Fibroblast of mammary gland (primary cell): Measurements from ENCODE around the gene DVL2.

Experiments
- DNase-seq: peaks from one replicate; pipeline ENCODE4 v3.0.0-alpha.2; 2010; ENCODE audit warnings: low read depth
- H3K4me3 ChIP-seq: 2 replicates; pipeline ENCODE4 v1.5.1; 2011; ENCODE audit warnings: low read depth, mild to moderate bottlenecking, low read length, moderate library complexity; ENCODE audit not compliant: control insufficient read depth
- TF ChIP-seq, protein P1 (sequence below): conservative IDR thresholded peaks from 2 replicates; pipeline ENCODE4 v1.5.1; 2011; ENCODE audit warnings: low read depth, low read length, inconsistent platforms; ENCODE audit not compliant: control insufficient read depth, insufficient read depth

DVL2 gene

DNA sequence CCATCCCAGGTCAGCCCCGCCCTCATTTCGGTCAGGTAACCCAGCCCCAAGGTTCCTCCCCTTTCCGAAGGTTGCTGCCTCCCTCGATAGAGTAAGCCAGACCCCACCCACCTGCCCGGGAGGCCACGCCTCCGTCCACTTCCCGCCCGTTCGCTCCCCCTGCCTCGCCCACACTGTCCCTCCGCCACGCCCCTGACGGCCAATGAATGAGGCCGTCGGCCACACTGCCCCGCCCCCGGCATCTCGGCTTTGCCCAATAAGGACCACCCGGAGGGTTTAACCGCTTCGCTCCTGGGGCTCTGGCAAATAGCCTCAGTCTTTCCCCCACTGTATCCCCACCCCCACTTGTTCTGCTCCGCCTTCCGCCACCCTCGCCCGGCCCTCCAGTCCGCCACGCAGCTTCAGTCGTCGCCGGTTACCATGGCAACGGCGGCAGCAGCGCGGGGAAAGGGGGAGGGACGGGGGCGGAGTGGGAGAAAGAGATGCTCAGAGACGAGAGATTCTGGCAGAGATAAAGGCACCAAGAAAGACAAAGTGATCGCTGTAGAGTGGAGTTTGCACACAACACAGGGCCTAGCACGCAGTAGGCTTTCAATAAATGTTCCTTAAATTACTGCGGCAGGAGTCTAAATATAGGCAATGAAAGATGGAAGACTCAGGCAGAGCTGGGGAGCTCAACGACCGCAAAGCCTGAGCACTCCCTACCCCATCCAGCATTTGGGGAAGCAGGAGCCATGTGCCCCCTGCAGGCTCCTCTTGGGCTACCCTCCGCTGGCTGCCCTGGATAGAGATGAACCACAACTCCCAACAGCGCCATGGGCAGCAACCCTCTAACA is 19.8 kb downstream of the DVL2 start:
- peak overlapping the region; percentile 43 for H3K4me3 ChIP-seq
- DNase-seq = peak; percentile 94
- TF ChIP-seq, protein P1, sequence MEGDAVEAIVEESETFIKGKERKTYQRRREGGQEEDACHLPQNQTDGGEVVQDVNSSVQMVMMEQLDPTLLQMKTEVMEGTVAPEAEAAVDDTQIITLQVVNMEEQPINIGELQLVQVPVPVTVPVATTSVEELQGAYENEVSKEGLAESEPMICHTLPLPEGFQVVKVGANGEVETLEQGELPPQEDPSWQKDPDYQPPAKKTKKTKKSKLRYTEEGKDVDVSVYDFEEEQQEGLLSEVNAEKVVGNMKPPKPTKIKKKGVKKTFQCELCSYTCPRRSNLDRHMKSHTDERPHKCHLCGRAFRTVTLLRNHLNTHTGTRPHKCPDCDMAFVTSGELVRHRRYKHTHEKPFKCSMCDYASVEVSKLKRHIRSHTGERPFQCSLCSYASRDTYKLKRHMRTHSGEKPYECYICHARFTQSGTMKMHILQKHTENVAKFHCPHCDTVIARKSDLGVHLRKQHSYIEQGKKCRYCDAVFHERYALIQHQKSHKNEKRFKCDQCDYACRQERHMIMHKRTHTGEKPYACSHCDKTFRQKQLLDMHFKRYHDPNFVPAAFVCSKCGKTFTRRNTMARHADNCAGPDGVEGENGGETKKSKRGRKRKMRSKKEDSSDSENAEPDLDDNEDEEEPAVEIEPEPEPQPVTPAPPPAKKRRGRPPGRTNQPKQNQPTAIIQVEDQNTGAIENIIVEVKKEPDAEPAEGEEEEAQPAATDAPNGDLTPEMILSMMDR = peak; percentile 55

DNA sequence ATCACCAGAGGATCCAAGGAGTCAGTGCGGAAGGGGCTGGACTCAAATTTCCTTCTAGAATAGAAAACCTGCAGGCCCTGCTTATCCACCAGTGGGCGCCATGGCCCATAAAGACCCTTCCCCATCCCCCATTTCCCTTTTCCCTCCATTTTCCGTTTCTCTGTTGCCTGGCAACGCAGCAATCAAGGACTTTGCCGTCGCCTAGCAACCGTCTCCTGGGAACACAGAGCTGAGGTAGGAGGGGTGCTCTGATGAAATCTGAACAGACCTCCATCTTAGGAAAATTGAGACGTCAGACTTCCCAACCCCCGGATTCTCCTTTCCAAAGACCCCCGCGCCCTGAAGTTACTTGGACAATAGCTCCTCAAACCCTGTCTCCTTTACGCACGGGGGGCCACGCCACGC is 20.4 kb downstream of the DVL2 start:
- TF ChIP-seq, protein P1 = peak; percentile 46
- H3K4me3 ChIP-seq = peak overlapping the region; percentile 43
- DNase-seq = peak; percentile 80

GRCh38 chr17:7211491-7212273 is 22.6 kb downstream of the DVL2 start:
- DNase-seq = no peak
- H3K4me3 ChIP-seq = peak overlapping the region; percentile 17
- TF ChIP-seq, protein P1 = no peak

DNA sequence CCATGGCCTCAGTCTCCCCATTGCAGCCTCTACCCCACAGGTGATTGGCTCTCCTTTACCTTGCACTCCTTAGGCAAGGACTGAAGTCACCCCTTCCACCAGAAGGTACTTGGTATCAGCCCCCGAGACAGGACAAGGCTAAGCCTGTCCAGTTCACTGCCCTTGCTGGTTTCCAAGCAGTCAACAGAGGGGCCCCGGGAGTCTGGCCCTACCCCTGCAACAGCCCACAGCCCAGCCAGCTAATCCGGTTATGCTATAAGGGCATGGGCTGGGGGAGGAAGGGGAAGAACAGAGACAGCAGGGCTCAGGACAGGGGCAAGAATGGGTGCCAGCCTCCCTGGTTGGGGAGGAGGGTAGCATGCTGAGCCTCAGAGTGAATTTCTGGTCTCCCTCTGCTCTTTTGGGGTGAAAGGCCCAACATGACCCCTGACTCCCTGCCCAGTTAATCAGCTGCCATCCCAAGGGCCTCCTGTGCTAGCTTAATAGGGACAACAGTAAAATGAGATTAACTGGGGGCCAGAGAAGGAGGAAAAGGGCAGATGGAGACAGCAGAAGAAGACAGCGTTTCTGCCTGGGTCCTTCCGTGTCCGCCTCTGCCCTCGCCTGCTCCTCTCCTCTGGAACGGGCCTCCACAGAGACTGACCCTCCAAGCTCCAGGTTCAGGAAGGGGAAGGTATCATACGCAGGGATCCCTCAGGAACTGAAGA is 25.4 kb downstream of the DVL2 start:
- no peak overlapping the region for H3K4me3 ChIP-seq
- DNase-seq = no peak
- TF ChIP-seq, protein P1 = no peak

- no peak for DNase-seq
- H3K4me3 ChIP-seq = no peak overlapping the region
- TF ChIP-seq, protein P1 = no peak
Measured at GRCh38 chr17:7208027-7208571, 26.2 kb downstream of the DVL2 start.
